ENCODE data around the gene SLC27A3. TPM values are rescaled to one million over a fixed set of nuclear protein-coding genes. Genes with fewer than 3 reads are reported as not detected.
A peak's percentile ranks its signal among the peaks of the same experiment; 100 is the strongest.

Gene SLC27A3
- total and polyA plus RNA-seq, 4 experiments from 2014 or later, result 7.9 to 20.5 (median 13.7) TPM

GRCh38 chr1:153748903-153749302 lies 26.3 kb upstream of the SLC27A3 start:
- ChIA-PET CTCF (ENCODE audit: partially characterized antibody) (interaction anchor here (0.6 to 1.8 kb wide), 12 partner anchors 10 to 239 kb away, joined by 3 to 12 read pairs (median 4); partner anchors contain the start of genes CHTOP and NPR1), POLR2A (ENCODE audit: partially characterized antibody) (no interaction called here)
- peaks cover 50% of the 10 kb centered on the region for H3K36me3 ChIP-seq (ENCODE audit: insufficient read depth, low read length)
- Mint-ChIP-seq H3K9me3 (no peaks in the 10 kb centered on the region), H3K27me3 (no peaks in the 10 kb centered on the region), H3K4me3 (no peak overlapping the region), H3K36me3 (peaks cover 53 to 78% of the 10 kb centered on the region in 2 donors), H3K4me1 (peaks cover 0 to 12% (median 5%) of the 10 kb centered on the region in 4 donors), H3K27ac (peak overlapping the region in 1 of 7 donors; percentile 35)
- no peaks in the 10 kb centered on the region for H3K9me3 ChIP-seq (ENCODE audit: control insufficient read depth in 1 of 2, low read length in 2 of 2)
- DNase-seq, result no peak
- intact Hi-C loops (cut with micrococcal nuclease), result loop anchor here (1.0 kb wide), 5 partner anchors 22 to 240 kb away; partner anchors contain the start of gene RAB13
- H3K27ac ChIP-seq (ENCODE audit: low read depth, low read length), result no peak overlapping the region
- no peaks in the 10 kb centered on the region for H3K27me3 ChIP-seq (ENCODE audit: insufficient read depth, low read length)
- H3K4me1 ChIP-seq (ENCODE audit: insufficient read depth, low read length), result no peaks in the 10 kb centered on the region
- H3K4me3 ChIP-seq (ENCODE audit: low read length in 2 of 2), result no peak overlapping the region

GRCh38 chr1:153749408-153750005 lies 25.7 kb upstream of the SLC27A3 start:
- POLR2A ChIA-PET (ENCODE audit: partially characterized antibody), result no interaction called here
- H3K27ac ChIP-seq (ENCODE audit: low read depth, low read length), result no peak overlapping the region
- Mint-ChIP-seq H3K4me1 (peaks cover 0 to 8% (median 5%) of the 10 kb centered on the region in 4 donors), H3K27ac (peak overlapping the region in 3 of 7 donors; percentile 6 to 73 (median 70)), H3K36me3 (peaks cover 53 to 77% of the 10 kb centered on the region in 2 donors), H3K4me3 (no peak overlapping the region), H3K27me3 (no peaks in the 10 kb centered on the region), H3K9me3 (no peaks in the 10 kb centered on the region)
- peak; percentile 73 to 78 (median 77) for DNase-seq
- intact Hi-C loops (cut with micrococcal nuclease), result loop anchor here (1.0 kb wide), 5 partner anchors 22 to 240 kb away; partner anchors contain the start of gene RAB13
- H3K9me3 ChIP-seq (ENCODE audit: control insufficient read depth in 1 of 2, low read length in 2 of 2), result no peaks in the 10 kb centered on the region
- CTCF ChIA-PET (ENCODE audit: partially characterized antibody), result interaction anchor here (0.8 to 6.0 kb wide), 8 partner anchors 10 to 115 kb away, joined by 3 to 29 read pairs (median 6); partner anchors contain the start of genes CHTOP and NPR1
- no peaks in the 10 kb centered on the region for H3K4me1 ChIP-seq (ENCODE audit: insufficient read depth, low read length)
- no peak overlapping the region for H3K4me3 ChIP-seq (ENCODE audit: low read length in 2 of 2)
- H3K27me3 ChIP-seq (ENCODE audit: insufficient read depth, low read length), result no peaks in the 10 kb centered on the region
- H3K36me3 ChIP-seq (ENCODE audit: insufficient read depth, low read length), result peaks cover 51% of the 10 kb centered on the region

DNA sequence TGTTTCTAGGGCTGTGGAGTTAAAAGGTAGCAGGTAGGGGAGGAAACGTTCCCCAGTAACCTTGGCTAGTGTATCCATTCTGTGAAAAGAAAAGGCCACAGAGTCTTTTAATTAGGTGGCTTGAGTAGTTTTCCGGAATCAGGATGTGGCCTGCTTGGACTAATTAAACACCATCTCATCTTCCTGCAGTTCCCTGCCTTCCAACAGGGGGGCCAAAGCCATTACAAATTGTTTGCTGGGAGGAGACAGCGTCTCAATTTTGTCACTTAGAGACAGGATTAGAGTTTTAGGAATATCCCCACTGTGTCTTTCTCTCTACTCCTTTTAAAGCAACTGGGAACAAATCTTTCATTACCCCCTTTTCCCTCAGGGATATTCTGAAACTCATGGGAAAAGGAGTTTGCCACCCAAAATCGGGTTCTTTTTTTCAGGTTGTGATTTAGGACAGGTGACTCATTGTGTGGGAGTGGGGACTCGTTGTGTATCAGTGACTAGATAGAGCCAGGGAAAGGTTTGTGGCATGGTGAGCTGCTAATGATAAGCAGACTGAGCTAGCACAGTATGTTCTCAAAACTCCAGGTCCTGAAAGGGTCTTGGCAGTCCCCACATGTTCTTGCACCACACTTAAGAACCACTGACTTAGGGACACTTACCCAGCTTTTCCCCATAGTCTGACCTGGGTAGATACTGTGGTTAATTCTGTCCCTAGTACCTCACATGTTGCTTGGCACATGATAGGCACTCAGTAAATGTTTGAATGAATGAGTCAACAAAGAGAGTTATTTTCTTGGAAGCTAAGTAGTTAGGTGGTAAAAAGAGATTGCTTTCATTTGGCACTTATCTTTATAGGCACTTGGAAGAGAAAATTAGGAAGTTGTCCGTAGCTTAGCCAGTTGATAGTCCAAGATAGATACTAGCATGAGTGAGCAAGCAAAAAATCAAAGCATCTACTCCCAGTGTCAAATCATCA lies 24.9 kb upstream of the SLC27A3 start:
- CTCF ChIA-PET (ENCODE audit: partially characterized antibody), result interaction anchor here (0.7 to 6.0 kb wide), 7 partner anchors 9 to 236 kb away, joined by 3 to 29 read pairs (median 3); partner anchors contain the start of genes NPR1 and RAB13
- intact Hi-C loops (cut with micrococcal nuclease), result no loop called here
- POLR2A ChIA-PET (ENCODE audit: partially characterized antibody), result interaction anchor here (2.2 kb wide), 1 partner anchor 240 kb away, joined by 6 read pairs; the partner anchor contains the start of gene RPS27
- H3K9me3 Mint-ChIP-seq, result no peaks in the 10 kb centered on the region
- Histone ChIP-seq H3K4me1 (ENCODE audit: insufficient read depth, low read length) (no peaks in the 10 kb centered on the region), H3K27ac (ENCODE audit: low read depth, low read length) (no peak overlapping the region), H3K9me3 (ENCODE audit: control insufficient read depth in 1 of 2, low read length in 2 of 2) (no peaks in the 10 kb centered on the region), H3K27me3 (ENCODE audit: insufficient read depth, low read length) (no peaks in the 10 kb centered on the region), H3K36me3 (ENCODE audit: insufficient read depth, low read length) (peaks cover 54% of the 10 kb centered on the region), H3K4me3 (ENCODE audit: low read length in 2 of 2) (no peak overlapping the region)
- H3K27ac Mint-ChIP-seq, result peak overlapping the region in 1 of 7 donors; percentile 14
- peaks cover 0 to 8% (median 5%) of the 10 kb centered on the region in 4 donors for H3K4me1 Mint-ChIP-seq
- DNase-seq, result no peak
- no peaks in the 10 kb centered on the region for H3K27me3 Mint-ChIP-seq
- no peak overlapping the region for H3K4me3 Mint-ChIP-seq
- H3K36me3 Mint-ChIP-seq, result peaks cover 60 to 80% of the 10 kb centered on the region in 2 donors

- intact Hi-C loops (cut with micrococcal nuclease), result no loop called here
- H3K27me3 ChIP-seq (ENCODE audit: insufficient read depth, low read length), result no peaks in the 10 kb centered on the region
- peaks cover 64 to 73% of the 10 kb centered on the region in 2 donors for H3K36me3 Mint-ChIP-seq
- H3K4me3 Mint-ChIP-seq, result no peak overlapping the region
- no peak for DNase-seq
- no peak overlapping the region for H3K27ac ChIP-seq (ENCODE audit: low read depth, low read length)
- CTCF ChIA-PET (ENCODE audit: partially characterized antibody), result interaction anchor here (1.5 to 6.0 kb wide), 4 partner anchors 73 to 241 kb away, joined by 3 to 29 read pairs (median 5); partner anchors contain the start of genes NPR1 and RAB13
- peaks cover 50% of the 10 kb centered on the region for H3K36me3 ChIP-seq (ENCODE audit: insufficient read depth, low read length)
- H3K27me3 Mint-ChIP-seq, result no peaks in the 10 kb centered on the region
- no peak overlapping the region for H3K4me3 ChIP-seq (ENCODE audit: low read length in 2 of 2)
- H3K4me1 ChIP-seq (ENCODE audit: insufficient read depth, low read length), result no peaks in the 10 kb centered on the region
- H3K9me3 ChIP-seq (ENCODE audit: control insufficient read depth in 1 of 2, low read length in 2 of 2), result no peaks in the 10 kb centered on the region
- no peaks in the 10 kb centered on the region for H3K9me3 Mint-ChIP-seq
- peaks cover 0 to 8% (median 5%) of the 10 kb centered on the region in 4 donors for H3K4me1 Mint-ChIP-seq
- POLR2A ChIA-PET (ENCODE audit: partially characterized antibody), result interaction anchor here (2.2 kb wide), 1 partner anchor 239 kb away, joined by 6 read pairs; the partner anchor contains the start of gene RPS27
- peak overlapping the region in 1 of 7 donors; percentile 42 for H3K27ac Mint-ChIP-seq
Observed at GRCh38 chr1:153752072-153752471, 23.1 kb upstream of the SLC27A3 start.

- H3K36me3 Mint-ChIP-seq, result peaks cover 67 to 73% of the 10 kb centered on the region in 2 donors
Observed at GRCh38 chr1:153752571-153753195, 22.5 kb upstream of the SLC27A3 start.

GRCh38 chr1:153754266-153754665 lies 20.9 kb upstream of the SLC27A3 start:
- Mint-ChIP-seq H3K36me3 (peaks cover 61 to 67% of the 10 kb centered on the region in 2 donors), H3K27me3 (no peaks in the 10 kb centered on the region), H3K4me1 (peaks cover 0 to 7% (median 4%) of the 10 kb centered on the region in 4 donors), H3K27ac (no peak overlapping the region), H3K9me3 (no peaks in the 10 kb centered on the region), H3K4me3 (no peak overlapping the region)
- Histone ChIP-seq H3K36me3 (ENCODE audit: insufficient read depth, low read length) (peaks cover 60% of the 10 kb centered on the region), H3K27me3 (ENCODE audit: insufficient read depth, low read length) (no peaks in the 10 kb centered on the region), H3K4me1 (ENCODE audit: insufficient read depth, low read length) (no peaks in the 10 kb centered on the region), H3K9me3 (ENCODE audit: control insufficient read depth in 1 of 2, low read length in 2 of 2) (no peaks in the 10 kb centered on the region), H3K27ac (ENCODE audit: low read depth, low read length) (no peak overlapping the region), H3K4me3 (ENCODE audit: low read length in 2 of 2) (no peak overlapping the region)
- CTCF ChIA-PET (ENCODE audit: partially characterized antibody), result interaction anchor here (0.9 to 6.0 kb wide), 3 partner anchors 75 to 412 kb away, joined by 3 to 29 read pairs (median 3); partner anchors contain the start of gene NPR1
- no peak for DNase-seq
- intact Hi-C loops (cut with micrococcal nuclease), result no loop called here
- POLR2A ChIA-PET (ENCODE audit: partially characterized antibody), result no interaction called here

More at GRCh38 chr1:153752571-153753195, 22.5 kb upstream of the SLC27A3 start:
- H3K27ac Mint-ChIP-seq, result peak overlapping the region in 3 of 7 donors; percentile 0 to 42 (median 24)
- peaks cover 0 to 8% (median 5%) of the 10 kb centered on the region in 4 donors for H3K4me1 Mint-ChIP-seq
- Histone ChIP-seq H3K27me3 (ENCODE audit: insufficient read depth, low read length) (no peaks in the 10 kb centered on the region), H3K4me3 (ENCODE audit: low read length in 2 of 2) (no peak overlapping the region), H3K4me1 (ENCODE audit: insufficient read depth, low read length) (no peaks in the 10 kb centered on the region), H3K27ac (ENCODE audit: low read depth, low read length) (no peak overlapping the region), H3K36me3 (ENCODE audit: insufficient read depth, low read length) (peaks cover 50% of the 10 kb centered on the region), H3K9me3 (ENCODE audit: control insufficient read depth in 1 of 2, low read length in 2 of 2) (no peaks in the 10 kb centered on the region)
- no peak for DNase-seq
- no peak overlapping the region for H3K4me3 Mint-ChIP-seq
- ChIA-PET POLR2A (ENCODE audit: partially characterized antibody) (no interaction called here), CTCF (ENCODE audit: partially characterized antibody) (interaction anchor here (1.5 to 6.0 kb wide), 3 partner anchors 74 to 242 kb away, joined by 5 to 29 read pairs (median 5); partner anchors contain the start of gene NPR1)
- intact Hi-C loops (cut with micrococcal nuclease), result no loop called here
- H3K27me3 Mint-ChIP-seq, result no peaks in the 10 kb centered on the region
- no peaks in the 10 kb centered on the region for H3K9me3 Mint-ChIP-seq
